ENCODE measurements around the gene RITA1.
"Not testable (repeated sequence)": the region's sequence is repeated elsewhere in the genome, so short reads cannot be mapped to it uniquely, and the experiment has no call there.

The RITA1 gene

DNA sequence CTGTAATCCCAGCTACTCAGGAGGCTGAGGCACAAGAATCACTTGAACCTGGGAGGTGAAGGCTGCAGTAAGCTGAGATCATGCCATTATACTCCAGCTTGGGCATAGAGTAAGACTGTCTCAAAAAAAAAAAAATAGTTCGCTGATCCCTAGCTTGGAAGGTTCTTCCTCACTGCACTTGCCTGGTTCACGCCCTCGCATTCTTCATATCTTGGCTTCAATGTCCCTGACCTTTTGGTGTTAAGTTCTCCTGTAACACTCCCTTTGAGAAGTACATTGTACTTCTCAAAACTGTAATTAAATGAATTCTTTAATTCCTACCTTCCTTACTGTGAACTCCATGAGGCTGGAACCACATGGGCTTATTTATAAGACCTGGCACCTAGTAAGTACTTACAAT lies 19.3 kb downstream of the RITA1 start:
- no peak for ATAC-seq

DNA sequence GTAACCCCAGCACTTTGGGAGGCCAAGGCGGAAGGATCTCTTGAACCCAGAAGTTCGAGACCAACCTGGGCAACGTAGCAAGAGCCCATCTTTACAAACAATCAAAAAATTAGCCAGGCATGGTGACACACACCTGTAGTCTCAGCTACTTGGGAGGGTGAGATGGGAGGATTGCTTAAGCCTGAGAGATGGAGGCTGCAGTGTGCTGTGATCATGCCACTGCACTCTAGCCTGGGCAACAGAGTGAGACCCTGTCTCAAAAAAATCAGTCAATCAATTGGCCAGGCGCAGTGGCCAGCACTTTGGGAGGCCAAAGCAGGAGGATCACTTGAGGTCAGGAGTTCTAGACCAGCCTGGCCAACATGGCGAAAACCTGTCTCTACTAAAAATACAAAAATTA lies 21.3 kb downstream of the RITA1 start:
- ATAC-seq = not testable (repeated sequence)

DNA sequence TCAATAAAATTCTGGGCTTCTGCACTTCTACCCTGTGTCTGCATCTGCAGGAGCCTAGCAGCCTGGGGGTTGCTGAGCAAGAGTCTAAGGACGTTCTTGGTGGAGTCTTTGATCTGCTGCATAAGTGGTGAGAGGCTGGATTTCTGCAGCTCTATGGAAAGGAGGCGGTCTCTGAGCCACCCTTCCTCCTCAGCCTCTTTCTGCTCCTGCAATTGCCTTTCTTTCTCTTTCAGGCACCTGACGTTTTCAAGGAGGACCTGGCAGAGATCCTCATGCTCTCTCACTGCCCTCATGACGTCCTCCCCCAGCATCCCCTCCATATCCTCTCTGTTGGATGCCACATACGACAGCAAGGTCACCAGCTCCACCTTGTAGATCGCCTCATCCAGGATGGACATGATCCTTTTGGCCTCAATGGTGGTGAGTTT lies 22.1 kb downstream of the RITA1 start:
- no peak for ATAC-seq

DNA sequence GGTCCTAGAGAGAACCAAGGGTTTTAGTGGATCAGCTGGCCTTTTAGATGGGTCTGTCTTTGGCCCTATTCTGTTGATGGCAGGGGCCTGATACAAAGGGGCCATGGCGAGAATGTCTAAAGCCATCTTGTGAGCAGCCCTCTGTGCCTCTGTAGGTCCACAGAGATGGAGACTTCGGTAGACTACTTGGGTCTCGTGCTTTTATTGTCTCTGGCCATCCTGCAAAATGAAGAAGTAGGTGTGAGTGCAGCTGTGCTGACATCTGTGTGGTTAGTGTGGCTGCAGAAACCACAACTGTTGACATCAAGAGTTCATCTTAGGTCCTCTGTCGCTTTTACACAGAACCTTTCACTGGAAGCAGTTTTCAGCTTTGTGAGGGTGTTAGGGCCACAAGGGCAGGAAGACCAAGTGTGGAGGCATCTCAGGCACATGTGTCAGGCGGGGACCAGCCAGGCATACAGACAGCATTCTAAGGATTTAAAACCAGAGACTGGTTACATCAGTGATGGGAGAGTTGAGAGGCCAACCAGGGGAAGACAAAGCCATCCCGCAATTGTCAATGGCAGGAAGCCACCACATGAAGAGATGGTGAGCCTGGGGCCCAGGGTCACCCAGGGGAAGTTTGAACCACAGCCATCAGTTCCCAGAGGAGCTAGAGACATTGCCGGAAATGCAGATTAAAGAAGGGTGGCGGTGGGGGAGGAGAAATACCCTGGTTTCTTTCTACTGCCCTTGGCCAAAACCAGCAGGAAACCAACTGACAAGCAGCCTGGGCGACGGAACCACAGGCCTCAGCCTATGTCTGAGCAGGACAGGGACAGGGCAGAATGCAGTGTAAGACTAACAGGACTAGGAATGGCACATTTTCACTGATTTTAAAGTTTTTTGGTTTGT lies 22.8 kb downstream of the RITA1 start:
- ATAC-seq = peak; percentile 82 to 89

DNA sequence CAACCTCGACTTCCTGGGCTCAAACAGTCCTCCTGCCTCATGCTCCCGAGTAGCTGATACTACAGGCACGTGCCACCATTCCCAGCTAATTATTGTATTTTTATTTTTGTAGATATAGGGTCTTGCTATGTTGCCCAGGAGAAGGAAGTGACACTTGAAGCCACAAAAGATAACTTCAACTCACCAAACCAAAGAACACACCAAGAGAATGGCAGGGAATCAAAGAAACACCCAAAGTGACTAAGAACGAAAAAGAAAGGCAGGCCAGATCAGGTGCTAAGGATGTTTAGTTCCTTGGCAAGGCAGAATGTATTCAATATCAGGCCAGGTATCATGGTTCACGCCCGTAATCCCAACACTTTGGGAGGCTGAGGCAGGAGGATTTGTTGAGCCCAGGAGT lies 25.6 kb downstream of the RITA1 start:
- no peak for ATAC-seq

DNA sequence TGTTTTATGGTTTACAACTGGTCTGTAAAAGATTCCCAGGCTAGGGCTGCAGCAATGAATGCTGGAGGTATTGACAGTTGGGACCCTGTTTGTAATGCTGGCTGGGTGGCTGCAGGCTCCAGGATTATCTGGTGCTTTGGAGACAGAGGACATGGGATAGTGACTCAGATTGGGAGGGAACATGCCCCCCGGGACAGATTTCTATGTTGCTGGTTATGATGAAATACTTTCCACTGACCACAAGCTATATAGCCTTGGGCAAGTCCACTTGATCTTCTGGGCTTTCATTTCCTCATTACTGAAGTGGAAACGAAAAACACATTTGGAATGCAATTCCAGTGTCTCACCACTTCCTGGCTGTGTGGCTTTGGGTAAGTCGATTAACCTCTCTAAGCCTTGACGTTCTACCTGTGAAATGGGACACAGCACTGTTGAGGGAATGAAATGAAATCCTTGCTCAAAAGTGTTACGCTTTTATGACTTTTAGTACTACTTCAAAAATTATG lies 29.4 kb downstream of the RITA1 start:
- no peak for ATAC-seq

DNA sequence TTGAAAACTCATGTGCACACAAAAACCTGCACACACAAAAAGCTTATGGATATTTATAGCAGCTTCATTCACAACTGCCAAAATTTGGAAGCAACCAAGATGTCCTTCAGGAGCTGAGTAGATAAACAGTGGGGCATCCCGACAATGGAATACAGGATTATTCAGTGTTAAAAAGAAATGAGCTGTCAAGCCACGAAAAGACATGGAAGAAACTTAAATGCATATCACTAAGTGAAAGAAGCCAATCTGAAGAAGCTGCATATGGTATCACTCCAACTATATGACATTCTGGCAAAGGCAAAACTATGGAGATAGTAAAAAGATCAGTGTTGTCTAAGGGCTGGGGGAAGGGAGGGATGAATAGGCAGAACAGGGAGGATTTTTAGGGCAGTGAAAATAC lies 30.5 kb downstream of the RITA1 start:
- no peak for ATAC-seq

DNA sequence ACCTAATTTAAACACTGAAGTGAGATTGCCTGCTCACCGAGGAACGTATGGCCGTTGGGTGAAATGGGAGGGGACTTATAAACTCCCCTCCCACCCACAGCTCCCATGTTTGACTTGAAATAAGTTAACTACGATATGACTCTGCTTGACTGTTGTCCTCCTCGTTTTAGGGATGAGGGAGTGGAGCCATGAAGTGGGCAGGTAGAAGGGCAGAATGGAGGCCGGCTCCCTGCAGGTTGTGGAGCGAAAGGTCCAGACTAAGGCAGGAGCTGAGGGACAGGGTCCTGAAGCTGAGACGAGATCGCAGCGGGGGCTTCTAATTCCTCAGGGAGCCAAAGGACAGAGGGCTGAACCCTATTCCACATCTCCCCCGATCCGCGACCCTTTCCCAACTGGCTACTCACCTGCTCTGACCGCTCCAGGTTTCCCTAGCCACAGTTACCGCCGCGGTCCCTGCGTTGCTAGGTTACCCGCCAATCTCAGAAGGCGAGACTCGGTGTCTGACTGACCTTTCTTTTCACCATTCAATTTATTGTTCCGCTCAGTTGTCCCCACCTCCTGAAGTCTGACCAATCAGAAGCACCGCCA lies 35.2 kb downstream of the RITA1 start:
- no peak for ATAC-seq

DNA sequence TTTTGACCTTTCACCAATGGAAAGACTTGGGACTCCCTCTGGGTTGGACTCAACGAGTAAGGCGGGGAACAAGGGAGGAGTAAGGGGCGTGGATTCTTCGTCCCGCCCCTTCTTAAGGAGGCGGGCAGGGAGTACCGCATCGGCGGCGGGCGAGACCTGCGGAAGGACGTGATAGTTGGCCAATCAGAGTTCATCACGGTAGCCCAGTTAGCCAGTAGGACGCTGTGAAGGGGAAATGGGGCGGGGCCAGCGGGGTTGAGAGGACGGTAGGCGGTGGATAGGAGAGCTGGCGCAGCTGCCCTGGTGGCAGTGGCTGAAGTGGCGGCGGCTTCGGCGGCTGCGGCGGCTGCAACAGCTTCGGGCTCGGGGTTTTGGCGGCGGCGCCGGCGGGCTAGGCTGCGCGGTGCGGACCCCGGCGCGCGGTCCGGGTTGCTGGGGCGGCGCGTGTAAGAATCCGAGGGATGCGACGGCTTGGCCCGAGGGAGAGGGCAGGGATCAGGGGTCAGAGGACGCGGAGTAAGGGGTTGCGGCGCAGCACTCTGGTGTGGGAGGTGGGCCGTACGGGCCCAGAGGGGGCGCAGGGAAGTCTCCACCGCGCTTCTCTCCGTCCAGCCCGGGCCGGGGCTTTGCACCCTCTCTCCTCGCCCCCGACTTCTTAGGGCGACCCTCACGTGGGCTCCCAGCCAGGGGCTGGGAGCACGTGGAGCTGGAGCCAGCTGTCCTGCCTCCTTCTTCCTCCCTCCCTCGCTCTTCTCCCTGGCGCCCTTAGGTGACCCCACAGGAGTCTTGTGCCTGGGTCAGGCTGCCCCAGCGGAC lies 35.9 kb downstream of the RITA1 start, which contains the start of gene TPCN1:
Gene TPCN1 (plus strand): TSS at position 284 of the 816 bp plus-strand sequence. CDS start 5,389 bp downstream, outside the sequence.
- ATAC-seq = peak; percentile 93 to 95

DNA sequence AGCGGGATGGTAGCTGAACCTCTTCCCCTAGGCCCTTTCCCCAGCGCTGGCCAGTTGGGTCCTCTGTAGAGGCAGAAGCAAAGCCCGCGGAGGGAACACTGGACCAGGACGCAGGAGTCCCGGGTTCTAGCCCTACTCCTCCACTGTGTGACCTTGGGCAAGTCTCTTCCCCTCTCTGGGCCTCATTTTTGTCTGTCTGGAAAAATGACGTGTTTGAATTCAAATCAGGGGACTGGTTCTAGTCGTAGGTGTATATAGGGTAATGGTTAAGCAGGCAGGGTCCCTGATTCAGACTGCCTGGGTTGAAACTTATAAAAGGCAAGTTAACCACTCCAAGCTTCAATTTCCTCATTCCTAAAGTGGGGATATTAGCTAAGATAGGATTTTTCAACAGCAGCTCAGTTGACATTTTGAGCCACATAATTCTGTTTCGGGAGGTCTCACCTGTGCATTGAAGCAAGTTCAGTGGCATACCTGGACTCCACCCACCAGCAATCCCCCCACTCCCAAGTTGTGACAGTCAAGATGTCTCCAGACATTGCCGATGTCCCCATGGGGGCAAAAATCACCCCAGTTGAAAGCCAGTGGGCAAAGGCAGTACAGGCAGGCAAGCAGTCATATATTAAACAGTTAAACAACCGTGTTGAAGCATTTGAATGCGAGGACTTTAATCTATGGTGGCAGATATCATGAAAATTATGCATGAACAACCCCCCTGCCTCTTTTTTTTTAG lies 36.6 kb downstream of the RITA1 start:
- ATAC-seq = no peak

DNA sequence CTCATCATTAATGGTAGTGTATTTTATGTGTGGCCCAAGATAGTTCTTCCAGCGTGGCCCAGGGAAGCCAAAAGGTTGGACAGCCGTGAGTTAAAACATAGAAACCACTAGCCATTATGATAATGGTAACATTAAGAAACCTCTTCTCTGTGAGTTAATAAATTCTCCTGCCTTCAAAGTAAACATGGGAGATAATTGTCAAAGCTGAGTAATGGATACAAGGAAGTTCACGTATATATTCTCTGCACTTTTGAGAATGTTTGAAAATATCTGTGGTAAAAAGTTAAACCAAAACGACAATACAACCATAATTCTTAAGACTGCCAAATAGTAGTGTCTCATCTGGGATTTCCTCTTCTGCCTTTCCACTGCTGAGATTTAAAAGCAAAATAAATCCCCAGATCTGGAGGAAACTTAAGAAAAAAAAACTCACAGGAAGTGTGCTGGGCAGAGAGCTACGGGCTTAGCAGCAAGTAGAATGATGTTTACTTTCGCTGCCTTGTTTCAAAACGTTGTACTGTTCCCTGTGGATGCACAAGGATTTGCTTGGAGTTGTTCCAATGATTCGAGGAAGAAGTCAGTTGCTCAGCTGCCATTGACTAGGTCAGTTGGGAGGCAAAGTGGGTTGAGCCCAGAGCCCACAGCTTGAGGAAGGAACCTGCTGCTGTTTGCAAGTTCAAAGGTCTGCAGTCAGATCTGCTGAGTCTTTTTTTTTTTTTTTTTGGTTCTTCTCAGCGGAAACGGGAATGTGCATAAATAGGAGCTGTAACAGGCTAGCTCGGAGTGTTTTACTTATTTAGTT lies 37.4 kb downstream of the RITA1 start:
- ATAC-seq = no peak

DNA sequence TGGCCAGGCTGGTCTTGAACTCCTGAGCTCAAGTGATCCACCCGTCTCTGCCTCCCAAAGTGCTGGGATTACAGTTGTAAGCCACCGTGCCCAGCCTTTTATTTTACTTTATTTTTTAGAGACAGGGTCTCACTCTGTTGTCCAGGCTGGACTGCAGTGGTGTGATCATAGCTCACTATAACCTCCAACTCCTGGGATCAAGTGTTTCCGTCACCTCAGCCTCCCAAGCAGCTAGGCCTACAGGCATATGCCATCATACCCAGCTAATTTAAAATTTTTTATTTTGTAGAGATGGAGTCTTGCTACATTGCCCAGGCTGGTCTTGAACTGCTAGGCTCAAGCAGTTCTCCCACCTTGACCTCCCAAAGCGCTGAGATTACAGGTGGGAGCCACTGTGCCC lies 39.4 kb downstream of the RITA1 start:
- ATAC-seq = no peak

DNA sequence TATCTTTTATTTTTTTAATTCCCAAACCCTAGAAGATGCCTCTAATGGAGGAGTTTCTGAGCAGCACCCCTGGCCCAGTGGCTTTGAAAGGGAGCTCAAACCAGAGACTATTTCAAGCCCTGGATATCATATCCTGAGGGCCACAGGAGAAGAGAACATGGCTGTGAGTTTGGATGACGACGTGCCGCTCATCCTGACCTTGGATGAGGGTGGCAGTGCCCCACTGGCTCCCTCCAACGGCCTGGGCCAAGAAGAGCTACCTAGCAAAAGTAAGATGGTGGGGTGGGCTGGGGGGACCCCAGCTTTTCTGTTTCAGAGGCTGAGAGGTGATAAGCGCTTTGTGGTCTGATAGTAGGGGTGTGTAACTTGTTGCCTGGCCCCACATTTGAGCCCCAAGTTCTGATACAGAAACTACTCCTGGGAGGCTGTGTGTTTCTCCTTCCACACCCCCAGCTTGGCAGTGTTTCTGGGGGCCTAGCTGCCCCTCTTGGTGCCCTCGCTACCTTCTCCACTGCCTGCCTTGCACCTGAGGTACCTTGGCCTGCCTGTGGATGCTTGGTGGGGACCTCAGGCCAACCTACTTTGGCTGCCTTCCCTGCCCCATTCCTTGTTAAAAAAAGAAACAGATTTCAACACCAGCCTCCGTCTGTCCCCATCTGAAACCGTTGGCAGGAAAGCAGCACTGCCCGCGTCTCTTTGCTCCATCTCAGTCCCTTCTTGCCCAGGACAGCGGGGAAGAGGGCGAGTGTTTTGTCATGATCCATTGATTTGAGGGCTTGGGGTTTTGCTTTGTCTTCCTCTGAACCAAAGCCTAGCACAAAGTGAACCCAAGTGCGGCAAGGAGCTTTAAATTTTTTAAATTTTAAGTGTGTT lies 41.4 kb downstream of the RITA1 start:
- no peak for ATAC-seq

DNA sequence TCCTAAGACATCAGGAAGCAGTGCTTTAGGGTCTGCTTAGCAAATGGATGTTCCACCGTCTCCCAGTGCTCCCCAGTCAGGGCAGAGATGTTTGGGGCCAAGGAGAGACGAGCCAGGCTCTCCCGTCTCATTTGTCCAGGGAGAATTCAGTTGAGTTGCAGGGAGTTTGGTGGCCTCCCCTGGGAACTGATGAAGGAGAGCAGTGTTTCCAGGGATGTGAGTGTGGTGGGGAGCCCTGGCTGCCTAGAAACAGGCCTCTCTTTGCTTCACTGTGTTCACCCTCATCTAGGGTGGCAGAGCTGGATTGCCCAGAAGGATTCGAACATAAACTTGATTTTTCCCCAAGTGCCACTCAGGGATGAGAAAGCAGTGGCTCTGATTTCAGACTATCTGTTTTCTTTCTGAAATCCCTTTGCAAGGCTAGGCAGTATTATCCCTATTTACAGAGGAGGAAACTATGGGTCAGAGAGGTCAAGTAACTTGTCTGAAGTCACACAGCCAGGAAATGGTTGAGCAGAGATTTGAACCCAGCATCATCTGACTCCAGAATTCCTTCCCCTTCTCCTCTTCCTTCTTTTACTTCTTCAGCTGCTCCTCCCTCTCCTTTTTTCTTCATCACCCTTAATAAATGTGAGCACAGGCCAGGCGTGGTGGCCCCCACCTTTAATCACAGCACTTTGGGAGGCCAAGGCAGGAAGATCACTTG lies 42.3 kb downstream of the RITA1 start:
- ATAC-seq = no peak

DNA sequence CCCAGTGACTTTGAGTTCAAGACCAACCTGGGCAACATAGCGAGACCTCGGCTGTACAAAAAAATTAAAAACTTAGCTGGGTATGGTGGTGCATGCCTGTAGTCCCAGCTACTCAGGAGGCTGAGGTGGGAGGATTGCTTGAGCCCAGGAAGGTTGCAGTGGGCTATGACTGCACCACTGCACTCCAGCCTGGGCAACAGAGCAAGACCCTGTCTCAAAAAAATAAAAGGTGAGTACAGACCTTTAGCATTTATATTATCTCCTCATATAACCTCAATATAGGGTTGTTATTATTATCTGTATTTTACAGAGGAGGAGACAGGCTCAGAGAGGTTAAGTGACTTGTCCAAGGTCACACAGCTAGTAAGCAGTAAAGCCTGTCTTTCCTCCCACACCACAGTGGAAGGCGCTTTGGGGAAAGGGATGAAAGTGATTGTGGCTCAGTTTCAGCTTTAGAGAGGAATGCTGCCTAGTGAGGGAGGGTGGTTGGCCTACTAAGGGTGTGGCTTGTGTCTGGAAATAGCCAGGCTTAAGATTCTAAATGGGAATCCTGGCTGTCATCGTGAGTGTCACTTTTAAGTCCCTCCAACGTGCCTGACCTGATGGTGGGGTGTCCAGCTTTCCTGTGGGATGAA lies 43.0 kb downstream of the RITA1 start:
- no peak for ATAC-seq

DNA sequence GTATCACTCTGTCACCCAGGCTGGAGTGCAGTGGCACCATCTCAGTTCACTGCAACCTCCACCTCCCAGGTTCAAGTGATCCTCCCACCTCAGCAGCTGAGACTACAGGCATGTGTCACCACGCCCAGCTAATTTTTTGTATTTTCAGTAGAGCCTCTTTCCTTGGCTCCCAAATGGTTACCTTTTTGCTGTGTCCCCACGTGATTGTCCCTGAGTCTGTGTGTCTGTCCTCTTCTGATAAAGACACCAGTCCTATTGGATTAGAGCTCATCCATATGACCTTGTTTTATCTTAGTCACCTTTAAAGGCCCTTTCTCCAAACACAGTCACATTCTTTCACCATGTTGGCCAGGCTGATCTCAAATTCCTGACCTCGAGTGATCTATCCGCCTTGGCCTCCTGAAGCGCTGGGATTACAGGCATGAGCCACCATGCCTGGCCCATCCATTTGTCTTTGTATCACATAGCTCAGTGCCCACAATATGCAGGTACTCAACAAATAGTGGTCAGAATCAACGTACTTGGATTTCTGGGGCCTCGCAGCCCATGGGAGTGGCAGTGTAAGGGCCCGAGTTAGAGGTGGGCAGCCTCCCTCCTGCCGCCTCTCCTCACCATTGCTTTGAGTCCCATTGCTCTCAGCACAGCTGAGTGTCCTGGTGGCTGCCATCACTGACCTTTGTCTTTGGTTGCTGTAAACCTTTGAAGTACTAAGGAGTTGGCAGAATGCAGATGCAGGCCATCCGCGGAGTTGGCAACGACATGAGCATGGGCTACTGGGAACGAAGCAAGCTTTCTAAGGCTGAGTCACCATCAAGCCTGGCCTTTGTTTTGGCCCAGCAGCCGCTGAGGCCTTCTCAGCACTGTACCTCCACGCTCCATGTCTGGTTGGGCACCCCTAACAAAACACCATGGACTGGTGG lies 45.1 kb downstream of the RITA1 start:
- no peak for ATAC-seq

DNA sequence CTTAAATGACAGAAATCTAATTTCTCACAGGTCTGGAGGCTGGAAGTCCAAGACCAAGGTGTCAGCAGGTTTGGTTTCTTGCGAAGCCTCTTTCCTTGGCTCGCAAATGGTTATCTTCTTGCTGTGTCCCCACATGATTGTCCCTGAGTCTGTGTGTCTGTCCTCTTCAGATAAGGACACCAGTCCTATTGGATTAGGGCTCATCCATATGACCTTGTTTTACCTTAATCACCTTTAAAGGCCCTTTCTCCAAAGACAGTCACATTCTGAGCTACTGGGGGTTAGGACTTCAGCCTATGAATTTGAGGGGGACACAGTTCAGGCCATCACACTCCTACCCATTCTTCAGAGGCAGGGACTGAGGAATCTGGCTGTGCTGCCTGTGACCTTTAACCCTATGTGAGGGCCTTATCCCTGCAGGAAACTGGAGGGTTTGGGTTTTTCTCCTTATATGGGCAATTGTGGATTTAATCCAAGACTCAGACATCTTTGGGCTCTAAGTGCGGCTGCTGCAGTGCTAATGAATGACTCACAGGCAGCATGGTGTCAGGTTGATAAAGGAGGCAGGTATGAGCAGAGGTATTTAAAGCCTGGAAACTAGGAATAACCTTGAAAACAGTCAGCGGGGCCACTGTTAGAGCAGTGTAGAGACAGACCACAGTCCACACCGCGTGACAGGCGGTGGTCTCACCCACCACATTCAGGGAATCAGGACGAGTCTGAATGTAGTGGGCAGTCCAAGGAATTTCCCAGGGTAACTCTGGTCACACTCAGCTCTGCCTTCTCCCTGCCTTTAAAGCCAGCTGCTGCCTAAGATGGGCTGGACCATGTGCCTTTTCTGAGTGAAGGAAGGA lies 45.9 kb downstream of the RITA1 start:
- ATAC-seq = no peak

All from activated CD4-positive, CD25-positive, alpha-beta regulatory T cell treated with anti-CD3 and anti-CD28 coated beads, Interleukin-2, amount 50 U/mL, for 24 hours (primary cell).